Neural cell (in vitro differentiated cells): ENCODE results near the gene C3orf70.

Source experiments
- EZH2 ChIP-seq: fragments of 200-600, 300-800 bp; shearing (Covaris generic), sonication (generic); IDR thresholded peaks from 2 replicates; pipeline ENCODE4 v1.6.1; 2014; ENCODE audit warnings: antibody characterized with exemption, low read length, borderline replicate concordance, mild to moderate bottlenecking; ENCODE audit not compliant: insufficient read depth, poor library complexity, severe bottlenecking
- MXI1 ChIP-seq: fragments of 450-650 bp; conservative IDR thresholded peaks from 2 replicates; pipeline ENCODE4 v1.6.1; 2014; ENCODE audit warnings: antibody characterized with exemption, mild to moderate bottlenecking; ENCODE audit not compliant: poor library complexity, severe bottlenecking
- TF ChIP-seq, protein P1 (sequence below): fragments of 450-650 bp; IDR thresholded peaks from 2 replicates; pipeline ENCODE4 v1.5.1; 2014; ENCODE audit warnings: antibody characterized with exemption, mild to moderate bottlenecking, moderate library complexity; ENCODE audit not compliant: poor library complexity, severe bottlenecking

DNA sequence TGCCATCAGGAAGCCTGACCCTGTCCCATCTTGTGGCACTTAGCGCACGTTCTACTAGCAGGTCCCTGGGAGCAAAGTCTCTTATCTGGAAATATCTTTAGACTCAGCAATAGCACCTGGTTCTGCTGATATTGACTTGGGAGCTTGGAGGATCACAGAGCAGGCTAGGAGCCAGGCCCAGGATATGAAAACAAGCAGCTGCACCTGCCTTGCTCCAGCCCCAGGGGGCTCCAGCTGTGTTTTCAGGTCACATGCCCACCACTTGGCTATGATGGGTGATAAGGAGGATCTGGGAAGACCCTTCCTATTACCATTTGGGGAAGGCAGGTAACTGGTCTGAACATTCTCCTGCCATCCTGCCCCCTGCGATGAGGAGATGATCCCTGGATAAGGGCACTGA is 87.8 kb downstream of the C3orf70 start:
- TF ChIP-seq, protein P1, sequence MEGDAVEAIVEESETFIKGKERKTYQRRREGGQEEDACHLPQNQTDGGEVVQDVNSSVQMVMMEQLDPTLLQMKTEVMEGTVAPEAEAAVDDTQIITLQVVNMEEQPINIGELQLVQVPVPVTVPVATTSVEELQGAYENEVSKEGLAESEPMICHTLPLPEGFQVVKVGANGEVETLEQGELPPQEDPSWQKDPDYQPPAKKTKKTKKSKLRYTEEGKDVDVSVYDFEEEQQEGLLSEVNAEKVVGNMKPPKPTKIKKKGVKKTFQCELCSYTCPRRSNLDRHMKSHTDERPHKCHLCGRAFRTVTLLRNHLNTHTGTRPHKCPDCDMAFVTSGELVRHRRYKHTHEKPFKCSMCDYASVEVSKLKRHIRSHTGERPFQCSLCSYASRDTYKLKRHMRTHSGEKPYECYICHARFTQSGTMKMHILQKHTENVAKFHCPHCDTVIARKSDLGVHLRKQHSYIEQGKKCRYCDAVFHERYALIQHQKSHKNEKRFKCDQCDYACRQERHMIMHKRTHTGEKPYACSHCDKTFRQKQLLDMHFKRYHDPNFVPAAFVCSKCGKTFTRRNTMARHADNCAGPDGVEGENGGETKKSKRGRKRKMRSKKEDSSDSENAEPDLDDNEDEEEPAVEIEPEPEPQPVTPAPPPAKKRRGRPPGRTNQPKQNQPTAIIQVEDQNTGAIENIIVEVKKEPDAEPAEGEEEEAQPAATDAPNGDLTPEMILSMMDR: no peak
- no peak for TF ChIP-seq EZH2
- TF ChIP-seq MXI1: no peak
